Urinary bladder (tissue), 4 donors: ENCODE results near the gene TSLP. TPM values are rescaled to one million over a fixed set of nuclear protein-coding genes. Genes with fewer than 3 reads are reported as not detected.
A peak's percentile ranks its signal among the peaks of the same experiment; 100 is the strongest.

ENCODE experiments used
- DNase-seq: peaks from one replicate; pipeline ENCODE4 v3.0.0-alpha.2; 2015; ENCODE audit errors: extremely low spot score
- H3K27ac ChIP-seq: one replicate; pipeline ENCODE4 v1.5.1; 2013; ENCODE audit warnings: low read depth, mild to moderate bottlenecking, moderate library complexity
- H3K36me3 ChIP-seq: one replicate; pipeline ENCODE4 v1.6.1; 2013; ENCODE audit warnings: mild to moderate bottlenecking, moderate library complexity; ENCODE audit not compliant: insufficient read depth
- H3K4me1 ChIP-seq: one replicate; pipeline ENCODE4 v1.6.1; 2013; ENCODE audit warnings: mild to moderate bottlenecking, moderate library complexity; ENCODE audit not compliant: insufficient read depth
- H3K4me3 ChIP-seq: one replicate; pipeline ENCODE4 v1.5.1; 2013; ENCODE audit warnings: low read depth, low read length
- WGBS: extraction: QIAGEN DNeasy Blood & Tissue Kit; methylation state at CpG from one replicate; pipeline ENCODE4 v1.1.7; 2013; 5-methylcytosine and 5-hydroxymethylcytosine counted together
- polyA plus RNA-seq: library from polyadenylated mRNA; stranded (reverse); fragments of 200-250 nt; gene quantifications from one replicate; pipeline ENCODE4 v1.2.3, GENCODE V29; 2013
- total RNA-seq: library from RNA; depleted of rRNA; stranded (reverse); fragments of >200 nt; gene quantifications from one replicate; pipeline ENCODE4 v1.2.3, GENCODE V29; 2014
- donor health status: healthy with polysubstance abuse.
- donor health status: healthy.

The TSLP gene
- total RNA-seq (2.4 TPM), polyA plus RNA-seq (2.8 TPM)

DNA sequence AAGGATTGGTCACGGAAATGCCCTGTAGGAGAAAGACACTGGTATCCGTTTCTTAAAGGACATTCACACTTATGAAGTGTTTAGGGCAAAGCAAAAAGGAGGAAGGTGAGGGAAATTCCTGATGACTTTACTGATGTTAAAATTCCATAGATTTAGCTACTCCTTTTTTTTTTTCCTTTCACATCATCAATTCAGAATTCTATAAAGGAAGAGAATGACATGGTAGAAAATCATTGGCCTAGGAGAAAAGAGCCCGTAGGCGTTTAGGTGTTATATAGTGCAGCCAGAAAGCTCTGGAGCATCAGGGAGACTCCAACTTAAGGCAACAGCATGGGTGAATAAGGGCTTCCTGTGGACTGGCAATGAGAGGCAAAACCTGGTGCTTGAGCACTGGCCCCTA is at the start of gene TSLP:
TSLP (plus strand) TSS at position 301 of the 400 bp plus-strand sequence. CDS start 178 bp downstream, outside the sequence.
- DNase-seq, result no peak
- Histone ChIP-seq H3K4me1 (no peaks in the 10 kb centered on the region), H3K36me3 (no peaks in the 10 kb centered on the region), H3K4me3 (no peak within 1 kb of the TSS), H3K27ac (no peak within 1 kb of the TSS)
- WGBS, result 93% methylated on average over 4 of the region's 4 CpGs

DNA sequence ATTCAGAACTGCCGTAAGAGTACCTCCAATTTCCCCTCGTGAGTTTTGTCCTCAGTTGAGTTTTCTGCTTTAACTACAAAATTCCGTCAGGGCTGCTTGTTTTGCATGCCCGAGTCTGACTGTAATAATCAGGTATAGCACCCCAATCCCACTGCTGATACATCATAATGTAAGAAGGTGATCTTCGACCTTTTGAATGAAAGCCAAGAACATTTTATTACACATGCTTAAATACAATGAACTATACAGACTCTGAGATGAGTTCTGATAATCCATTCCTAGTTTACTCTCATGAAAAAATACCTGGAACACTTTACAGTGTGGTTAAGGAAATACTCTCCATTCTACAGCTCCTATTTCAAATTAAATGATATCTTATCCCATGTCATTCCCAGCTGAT is 49.2 kb upstream of the TSLP start:
- Histone ChIP-seq H3K4me1 (no peaks in the 10 kb centered on the region), H3K27ac (no peak overlapping the region), H3K36me3 (no peaks in the 10 kb centered on the region), H3K4me3 (no peak overlapping the region)
- DNase-seq, result no peak
- WGBS, result 74% methylated on average over 5 of the region's 5 CpGs

DNA sequence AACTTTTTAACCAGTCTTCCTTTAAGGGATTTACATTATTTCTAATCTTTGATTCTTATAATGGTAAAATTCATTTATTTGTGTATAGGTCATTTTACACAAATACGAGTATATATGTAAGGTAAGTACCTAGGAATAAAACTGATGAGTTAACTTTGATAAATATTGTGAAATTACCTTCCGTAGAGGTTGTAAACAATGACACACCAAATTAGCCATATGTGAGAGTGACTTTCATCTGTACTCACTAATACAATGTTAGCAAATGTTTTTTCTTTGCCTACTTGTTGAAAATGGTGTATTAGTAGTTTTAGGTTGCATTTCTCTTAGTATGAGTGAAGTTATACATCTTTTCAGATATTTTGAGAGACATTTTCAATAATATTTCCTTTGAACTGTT is 42.6 kb upstream of the TSLP start:
- no peak for DNase-seq
- H3K4me3 ChIP-seq, result no peak overlapping the region
- H3K36me3 ChIP-seq, result no peaks in the 10 kb centered on the region
- no peak overlapping the region for H3K27ac ChIP-seq
- 67% methylated on average over 2 of the region's 2 CpGs for WGBS
- no peaks in the 10 kb centered on the region for H3K4me1 ChIP-seq

DNA sequence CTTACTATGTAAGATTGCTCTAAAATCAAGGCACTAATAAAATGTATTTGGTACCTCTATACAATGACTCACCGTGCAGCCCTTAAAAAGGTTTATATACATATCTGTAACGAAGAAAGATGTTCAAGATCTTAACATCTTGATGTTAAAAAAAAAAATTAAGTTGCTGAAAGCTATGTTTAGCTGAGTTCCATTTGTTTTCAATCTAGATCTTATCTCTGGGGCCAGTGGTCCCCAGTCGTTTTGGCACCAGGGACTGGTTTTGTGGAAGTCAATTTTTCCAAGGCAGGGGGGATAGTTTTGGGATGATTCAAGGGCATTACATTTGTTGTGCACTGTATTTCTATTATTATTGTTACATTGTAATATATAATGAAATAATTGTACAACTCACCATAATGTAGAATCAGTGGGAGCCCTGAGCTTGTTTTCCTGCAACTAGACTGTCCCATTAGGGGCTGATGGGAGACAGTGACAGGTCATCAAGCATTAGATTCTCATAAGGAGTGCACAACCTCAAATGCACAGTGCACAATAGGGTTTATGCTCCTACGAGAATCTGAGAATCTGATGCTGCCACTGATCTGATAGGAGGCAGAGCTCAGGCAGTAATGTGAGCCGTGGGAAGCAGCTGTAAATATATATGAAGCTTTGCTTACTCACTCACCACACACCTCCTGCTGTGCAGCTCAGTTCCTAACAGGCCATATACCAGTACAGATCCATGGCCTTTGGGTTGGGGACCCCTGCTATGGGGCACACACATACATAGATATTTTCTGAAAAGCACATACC is 27.6 kb upstream of the TSLP start:
- no peak overlapping the region for H3K27ac ChIP-seq
- H3K4me3 ChIP-seq, result no peak overlapping the region
- H3K36me3 ChIP-seq, result no peaks in the 10 kb centered on the region
- 31% methylated on average over 5 of the region's 5 CpGs for WGBS
- no peak for DNase-seq
- no peaks in the 10 kb centered on the region for H3K4me1 ChIP-seq

DNA sequence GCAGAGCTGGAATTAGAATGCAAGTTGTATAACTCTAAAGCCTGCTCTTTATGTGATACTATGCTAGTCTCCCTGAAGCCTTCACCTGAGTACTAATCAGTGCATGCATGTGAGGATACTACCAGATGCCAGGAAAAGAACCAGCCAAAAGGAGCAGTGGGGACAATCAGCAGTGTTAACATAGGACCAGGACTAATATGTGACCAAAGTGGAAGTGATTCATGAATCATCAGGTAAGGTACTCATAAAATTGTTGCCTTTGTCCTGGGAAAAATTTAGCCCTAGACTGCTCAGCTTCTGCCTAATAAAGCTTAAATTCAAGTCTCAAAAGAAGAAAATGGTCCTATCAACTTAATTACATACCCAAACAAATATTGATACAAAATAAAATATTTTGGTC is 13.4 kb upstream of the TSLP start:
- Histone ChIP-seq H3K27ac (no peak overlapping the region), H3K4me3 (no peak overlapping the region), H3K36me3 (no peaks in the 10 kb centered on the region), H3K4me1 (no peaks in the 10 kb centered on the region)
- DNase-seq, result no peak

DNA sequence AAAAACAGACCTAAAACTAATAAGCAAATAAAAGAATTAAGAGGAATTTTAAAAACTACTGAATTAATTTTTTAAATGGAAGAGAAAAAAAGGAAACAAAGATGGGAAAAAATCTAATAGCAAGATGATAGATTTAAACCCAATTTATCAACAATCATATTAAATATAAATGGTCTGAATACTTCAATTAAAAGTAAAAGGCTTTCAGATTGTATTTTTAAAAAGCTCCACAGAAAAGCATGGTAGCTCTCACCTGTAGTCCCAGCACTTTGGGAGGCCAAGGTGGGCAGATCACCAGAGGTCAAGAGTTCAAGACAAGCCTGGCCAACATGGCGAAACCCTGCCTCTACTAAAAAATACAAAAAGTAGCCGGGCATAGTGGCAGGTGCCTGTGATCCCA is 11.3 kb upstream of the TSLP start:
- Histone ChIP-seq H3K4me1 (no peaks in the 10 kb centered on the region), H3K36me3 (no peaks in the 10 kb centered on the region), H3K4me3 (no peak overlapping the region), H3K27ac (no peak overlapping the region)
- DNase-seq, result no peak
- WGBS, result 96% methylated on average over 2 of the region's 2 CpGs

DNA sequence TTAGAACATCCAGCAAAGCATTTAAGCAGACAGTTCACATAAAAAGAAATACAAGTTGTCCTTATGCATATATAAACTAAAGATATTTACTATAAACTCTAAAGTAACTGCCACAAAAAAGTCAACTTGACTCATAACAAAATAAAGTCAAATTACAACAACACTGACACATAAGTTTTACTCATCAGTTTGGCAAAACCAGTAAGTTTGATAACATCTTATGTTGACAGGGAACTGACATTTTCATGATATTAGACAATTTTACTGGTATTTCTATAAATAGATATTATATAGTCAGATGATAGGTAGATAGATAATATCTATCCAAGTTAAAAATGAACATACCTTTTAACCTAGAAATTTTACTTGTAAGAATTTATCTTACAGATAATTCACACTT is 9.9 kb upstream of the TSLP start:
- Histone ChIP-seq H3K4me3 (no peak overlapping the region), H3K36me3 (no peaks in the 10 kb centered on the region), H3K27ac (no peak overlapping the region)

DNA sequence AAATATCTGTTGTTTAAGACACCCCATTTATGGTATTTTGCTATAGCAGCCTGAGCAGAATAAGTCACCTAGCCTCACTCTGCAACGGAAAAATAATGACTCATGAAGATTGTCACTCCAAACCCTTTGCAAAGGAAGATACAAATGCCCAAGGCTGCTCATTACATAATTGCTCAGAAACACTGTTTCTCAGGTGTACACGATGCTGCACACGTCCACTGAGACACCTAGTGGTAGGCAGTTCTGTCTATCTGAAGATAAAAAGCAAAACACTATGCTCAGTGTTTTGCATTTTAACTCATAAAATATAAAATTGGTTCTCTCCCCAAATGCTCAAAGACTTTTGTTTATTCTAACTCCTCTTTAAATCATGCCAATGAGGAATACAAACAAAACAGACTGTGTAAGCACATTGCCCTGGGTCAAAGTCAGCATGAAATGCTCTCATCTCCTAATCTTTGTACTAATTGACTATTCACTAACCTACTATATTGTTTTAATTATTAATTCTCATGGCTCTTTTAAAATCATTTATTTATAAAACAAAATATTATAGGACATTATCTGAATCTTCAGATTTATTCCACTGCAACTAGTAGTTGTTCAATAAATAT is 7.7 kb upstream of the TSLP start:
- H3K4me3 ChIP-seq, result no peak overlapping the region
- H3K36me3 ChIP-seq, result no peaks in the 10 kb centered on the region
- no peak overlapping the region for H3K27ac ChIP-seq
- no peak for DNase-seq
- WGBS, result 31% methylated on average over 3 of the region's 3 CpGs
- H3K4me1 ChIP-seq, result no peaks in the 10 kb centered on the region

More for the DNA sequence above, 9.9 kb upstream of the TSLP start:
- no peaks in the 10 kb centered on the region for H3K4me1 ChIP-seq
- DNase-seq, result no peak

DNA sequence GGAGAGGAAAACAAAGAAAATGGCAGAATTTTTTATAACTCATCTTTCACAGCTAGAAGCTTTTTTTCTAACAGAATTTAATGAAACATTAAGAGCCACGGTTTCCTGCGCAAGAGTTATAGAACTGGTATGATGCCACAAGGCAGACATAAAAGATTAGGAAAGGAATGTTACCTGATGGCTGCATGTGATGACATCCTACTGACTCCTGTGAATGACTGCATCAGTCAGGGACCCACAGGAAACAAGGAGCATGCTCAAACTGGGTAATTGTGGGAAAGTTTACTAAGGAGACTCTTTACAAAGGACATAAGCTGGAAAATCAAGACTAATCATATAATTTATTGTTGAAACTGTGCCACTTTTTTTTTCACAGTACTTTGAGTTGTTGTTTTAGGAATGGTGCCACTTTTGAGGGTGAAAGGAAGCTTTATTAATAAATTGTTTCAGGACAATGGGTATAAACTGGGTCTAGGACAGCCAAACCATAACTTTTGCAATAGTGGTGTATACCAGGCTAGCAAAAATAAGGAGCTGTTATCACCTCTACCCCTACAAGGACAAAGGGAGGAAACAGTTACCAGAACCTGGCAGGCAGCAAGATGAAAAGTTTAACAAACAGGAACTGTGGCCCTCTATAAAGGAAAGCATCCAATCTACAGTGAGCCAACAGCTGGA is 5.1 kb upstream of the TSLP start:
- Histone ChIP-seq H3K27ac (no peak overlapping the region), H3K36me3 (no peaks in the 10 kb centered on the region), H3K4me3 (no peak overlapping the region), H3K4me1 (no peaks in the 10 kb centered on the region)
- no peak for DNase-seq
- WGBS, result 84% methylated on average over 2 of the region's 2 CpGs

DNA sequence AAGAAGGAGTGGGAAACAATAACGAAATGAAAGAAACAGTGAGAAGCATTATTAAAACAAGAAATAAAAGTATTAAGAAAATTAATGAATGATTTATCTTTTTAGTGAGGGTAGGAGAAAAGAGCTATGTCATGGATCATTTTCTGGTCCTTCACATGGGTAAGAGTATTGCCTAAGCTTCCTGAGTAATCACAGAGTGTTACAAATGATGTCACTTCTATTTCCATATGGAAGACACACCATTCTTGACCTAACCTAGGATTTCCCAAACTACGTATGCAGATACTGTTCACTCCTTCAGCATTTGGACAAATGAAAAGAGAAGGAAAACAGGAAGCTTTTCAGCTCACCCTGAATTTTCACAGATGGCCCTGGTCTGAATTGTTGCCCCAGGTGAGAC is 3.3 kb upstream of the TSLP start:
- Histone ChIP-seq H3K27ac (no peak overlapping the region), H3K4me1 (no peaks in the 10 kb centered on the region), H3K36me3 (no peaks in the 10 kb centered on the region), H3K4me3 (no peak overlapping the region)
- WGBS, result 89% methylated on average over 2 of the region's 2 CpGs
- no peak for DNase-seq

DNA sequence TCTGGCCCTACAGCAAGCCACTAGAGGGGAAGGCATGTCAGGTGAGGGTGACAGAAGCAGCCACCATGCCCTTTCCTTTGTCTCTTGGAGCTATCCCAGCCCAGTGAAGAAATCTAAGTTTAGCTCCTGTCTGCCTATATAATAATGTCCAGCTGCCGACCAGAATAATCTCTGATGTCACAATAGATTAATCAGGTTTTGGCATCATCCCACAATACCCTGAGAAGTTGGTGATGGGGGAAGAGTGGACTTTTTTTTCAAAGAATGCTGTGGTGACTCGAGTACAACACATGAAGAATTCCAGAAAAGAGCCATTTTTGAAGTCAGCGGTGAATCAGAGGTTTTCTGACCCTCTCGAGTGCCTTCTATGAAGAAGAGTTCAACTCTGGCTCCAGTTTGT is 1.7 kb upstream of the TSLP start:
- no peak for DNase-seq
- no peak overlapping the region for H3K4me3 ChIP-seq

DNA sequence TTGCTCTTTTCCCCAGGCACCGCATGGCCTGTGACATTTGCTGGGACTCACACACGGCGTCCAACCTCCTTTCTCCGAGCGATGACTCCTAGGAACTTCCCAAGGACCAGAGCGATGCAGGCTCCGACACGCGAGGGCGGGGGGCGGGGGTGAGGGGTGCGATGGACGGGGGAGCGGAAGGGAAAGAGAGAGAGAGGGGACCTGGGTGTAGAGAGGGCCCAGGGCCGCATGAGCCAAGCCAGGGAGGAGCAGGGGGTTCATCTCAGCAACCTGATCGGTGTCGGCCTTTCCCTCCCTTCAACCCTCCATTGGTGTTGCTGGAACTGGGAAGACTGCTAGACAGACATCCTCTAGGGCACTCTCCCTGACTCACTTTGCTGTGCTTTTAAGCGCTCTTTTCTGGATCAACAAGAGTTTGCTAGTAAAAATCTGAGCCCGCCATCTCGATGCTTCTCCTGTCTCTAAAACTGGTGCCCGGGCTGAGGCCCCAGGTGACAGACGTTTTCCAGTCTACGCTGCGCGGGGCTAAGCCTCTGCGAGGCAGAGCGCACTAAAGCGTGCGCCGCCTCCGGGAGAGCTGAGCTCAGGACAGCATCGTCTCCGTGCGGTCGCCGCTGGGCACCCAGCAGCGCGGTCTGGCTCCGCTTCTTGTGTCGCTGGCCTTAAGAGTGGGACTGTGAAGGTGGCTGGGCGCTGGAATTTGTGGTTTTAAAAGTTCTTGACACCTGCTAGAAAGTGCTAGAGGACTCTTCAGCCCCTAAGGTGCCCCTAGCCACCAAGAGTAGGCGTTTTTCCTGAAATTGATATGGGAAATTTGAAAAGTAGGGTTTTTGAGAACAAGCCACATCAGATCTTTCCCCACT is 1.0 kb upstream of the TSLP start:
- Histone ChIP-seq H3K4me1 (no peaks in the 10 kb centered on the region), H3K27ac (no peak overlapping the region), H3K4me3 (no peak overlapping the region), H3K36me3 (no peaks in the 10 kb centered on the region)
- DNase-seq, result no peak
- 36% methylated on average over 42 of the region's 42 CpGs for WGBS

More for the DNA sequence above, 1.7 kb upstream of the TSLP start:
- Histone ChIP-seq H3K4me1 (no peaks in the 10 kb centered on the region), H3K36me3 (no peaks in the 10 kb centered on the region), H3K27ac (no peak overlapping the region)
- WGBS, result 50% methylated on average over 4 of the region's 4 CpGs

DNA sequence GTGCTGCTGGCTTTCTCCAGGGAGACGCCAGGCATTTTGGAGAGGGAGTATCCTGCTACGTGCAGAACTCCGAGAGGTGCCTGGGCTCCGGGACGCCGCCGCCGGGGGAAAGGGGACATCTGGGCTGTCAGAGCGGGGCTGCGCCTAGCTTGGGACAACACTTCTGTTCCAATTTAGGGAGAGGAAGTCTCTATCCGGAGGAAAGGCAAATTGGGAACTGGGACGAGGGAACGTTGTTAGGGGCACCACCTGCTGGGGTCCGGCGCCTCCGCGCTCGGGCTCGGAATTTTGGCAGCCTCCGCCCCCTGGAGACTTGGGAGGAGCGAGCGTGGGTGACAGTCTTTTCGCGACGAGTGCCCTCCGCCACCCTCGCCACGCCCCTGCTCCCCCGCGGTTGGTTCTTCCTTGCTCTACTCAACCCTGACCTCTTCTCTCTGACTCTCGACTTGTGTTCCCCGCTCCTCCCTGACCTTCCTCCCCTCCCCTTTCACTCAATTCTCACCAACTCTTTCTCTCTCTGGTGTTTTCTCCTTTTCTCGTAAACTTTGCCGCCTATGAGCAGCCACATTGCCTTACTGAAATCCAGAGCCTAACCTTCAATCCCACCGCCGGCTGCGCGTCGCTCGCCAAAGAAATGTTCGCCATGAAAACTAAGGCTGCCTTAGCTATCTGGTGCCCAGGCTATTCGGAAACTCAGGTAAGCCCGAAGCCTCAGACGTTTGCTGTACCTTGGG is 1.6 kb downstream of the TSLP start:
- DNase-seq, result no peak
- Histone ChIP-seq H3K4me3 (peak overlapping the region; percentile 56), H3K27ac (peak overlapping the region; percentile 51), H3K36me3 (peaks cover 2% of the 10 kb centered on the region), H3K4me1 (no peaks in the 10 kb centered on the region)
- WGBS, result 1% methylated on average over 44 of the region's 44 CpGs
